HUES48 (cell line): Measurements from ENCODE around the gene ZNF629.

ENCODE experiments used
- H3K27ac ChIP-seq: one replicate; pipeline ENCODE4 v1.7.0; 2013; ENCODE audit warnings: low read depth, low read length, inconsistent platforms
- H3K27me3 ChIP-seq: 2 replicates; pipeline ENCODE4 v1.6.1; 2013; ENCODE audit warnings: mild to moderate bottlenecking, low read length; ENCODE audit not compliant: control insufficient read depth, insufficient read depth
- H3K36me3 ChIP-seq: 2 replicates; pipeline ENCODE4 v1.6.1; 2013; ENCODE audit warnings: low read length; ENCODE audit not compliant: control insufficient read depth, insufficient read depth
- H3K4me1 ChIP-seq: 2 replicates; pipeline ENCODE4 v1.6.1; 2013; ENCODE audit warnings: mild to moderate bottlenecking, low read length; ENCODE audit not compliant: control insufficient read depth, insufficient read depth
- H3K4me3 ChIP-seq: 2 replicates; pipeline ENCODE4 v1.5.1; 2013; ENCODE audit warnings: mild to moderate bottlenecking, low read depth, low read length
- H3K9ac ChIP-seq: 2 replicates; pipeline ENCODE4 v1.6.1; 2013; ENCODE audit warnings: mild to moderate bottlenecking, low read depth, low read length, moderate library complexity
- H3K9me3 ChIP-seq: 2 replicates; pipeline ENCODE4 v1.6.1; 2013; ENCODE audit warnings: low read length; ENCODE audit not compliant: control insufficient read depth, insufficient read depth

ZNF629 gene

DNA sequence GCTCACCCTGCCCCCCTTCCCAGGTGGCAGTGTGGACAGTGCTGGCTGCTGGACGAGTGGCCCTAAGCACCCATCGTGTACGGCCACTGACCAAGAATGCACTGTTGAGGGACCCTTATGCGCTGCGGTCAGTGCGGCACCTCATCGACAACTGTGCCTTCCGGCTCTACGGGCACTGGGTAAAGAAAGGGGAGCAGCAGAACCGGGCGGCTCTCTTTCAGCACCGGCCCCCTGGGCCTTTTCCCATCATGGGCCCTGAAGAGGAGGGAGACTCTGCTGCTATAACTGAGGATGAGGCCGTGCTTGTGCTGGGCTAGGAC lies 30.3 kb downstream of the ZNF629 start:
- Histone ChIP-seq H3K4me3 (no peak overlapping the region), H3K36me3 (peaks cover 57% of the 10 kb centered on the region), H3K27ac (no peak overlapping the region), H3K4me1 (no peaks in the 10 kb centered on the region; the same call in 1 of the 2 replicates), H3K27me3 (no peaks in the 10 kb centered on the region), H3K9ac (no peak overlapping the region), H3K9me3 (no peaks in the 10 kb centered on the region)

DNA sequence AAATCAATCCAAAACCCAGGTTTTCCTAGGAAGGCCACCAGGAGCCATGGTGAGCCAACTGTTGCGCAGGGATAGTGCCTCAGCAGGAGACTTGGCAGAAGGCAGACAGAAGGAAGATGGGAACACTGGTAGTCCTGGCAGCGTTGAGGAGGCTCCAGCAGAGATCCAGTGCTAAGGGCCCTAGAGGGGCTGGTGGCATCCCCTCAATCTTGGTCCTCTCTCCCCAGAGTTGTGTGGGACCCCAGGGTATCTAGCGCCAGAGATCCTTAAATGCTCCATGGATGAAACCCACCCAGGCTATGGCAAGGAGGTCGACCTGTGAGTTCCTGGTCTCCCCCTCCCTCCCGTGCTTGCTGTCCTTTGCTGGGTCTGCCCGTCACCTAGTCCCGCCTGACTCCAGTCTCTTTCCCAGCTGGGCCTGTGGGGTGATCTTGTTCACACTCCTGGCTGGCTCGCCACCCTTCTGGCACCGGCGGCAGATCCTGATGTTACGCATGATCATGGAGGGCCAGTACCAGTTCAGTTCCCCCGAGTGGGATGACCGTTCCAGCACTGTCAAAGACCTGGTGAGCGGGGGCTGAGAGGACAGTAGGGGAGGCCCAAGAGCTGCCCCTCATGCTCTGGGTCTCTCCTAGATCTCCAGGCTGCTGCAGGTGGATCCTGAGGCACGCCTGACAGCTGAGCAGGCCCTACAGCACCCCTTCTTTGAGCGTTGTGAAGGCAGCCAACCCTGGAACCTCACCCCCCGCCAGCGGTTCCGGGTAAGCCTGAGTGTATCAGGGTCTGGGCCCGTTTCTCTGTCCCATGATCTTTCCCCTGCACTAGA lies 30.8 kb downstream of the ZNF629 start:
- H3K27ac ChIP-seq, result no peak overlapping the region
- no peak overlapping the region for H3K9ac ChIP-seq
- H3K4me3 ChIP-seq, result no peak overlapping the region
- H3K27me3 ChIP-seq, result no peaks in the 10 kb centered on the region
- no peaks in the 10 kb centered on the region for H3K9me3 ChIP-seq
- no peaks in the 10 kb centered on the region; the same call in 1 of the 2 replicates for H3K4me1 ChIP-seq
- peaks cover 62% of the 10 kb centered on the region for H3K36me3 ChIP-seq

DNA sequence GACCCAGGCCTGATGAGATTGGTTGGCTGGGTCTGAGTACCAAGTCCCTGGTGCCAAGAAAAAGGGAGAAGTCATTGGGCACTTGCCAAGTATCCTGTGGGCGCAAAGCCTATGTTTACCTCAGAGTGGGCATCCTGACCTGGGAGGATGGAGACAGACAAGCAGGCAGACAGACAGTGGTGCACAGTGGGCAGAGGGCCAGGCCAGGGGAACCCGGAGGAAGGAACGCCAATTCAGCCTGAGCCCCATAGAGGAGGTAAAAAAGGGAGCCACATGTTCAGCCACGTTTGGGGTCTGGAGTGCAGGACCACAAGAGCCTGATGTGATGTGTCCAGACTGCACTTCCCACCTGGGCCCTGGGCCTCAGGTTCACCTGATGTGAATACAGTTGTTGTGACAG lies 33.4 kb downstream of the ZNF629 start:
- H3K36me3 ChIP-seq, result peaks cover 72% of the 10 kb centered on the region
- H3K27ac ChIP-seq, result no peak overlapping the region
- H3K27me3 ChIP-seq, result no peaks in the 10 kb centered on the region

DNA sequence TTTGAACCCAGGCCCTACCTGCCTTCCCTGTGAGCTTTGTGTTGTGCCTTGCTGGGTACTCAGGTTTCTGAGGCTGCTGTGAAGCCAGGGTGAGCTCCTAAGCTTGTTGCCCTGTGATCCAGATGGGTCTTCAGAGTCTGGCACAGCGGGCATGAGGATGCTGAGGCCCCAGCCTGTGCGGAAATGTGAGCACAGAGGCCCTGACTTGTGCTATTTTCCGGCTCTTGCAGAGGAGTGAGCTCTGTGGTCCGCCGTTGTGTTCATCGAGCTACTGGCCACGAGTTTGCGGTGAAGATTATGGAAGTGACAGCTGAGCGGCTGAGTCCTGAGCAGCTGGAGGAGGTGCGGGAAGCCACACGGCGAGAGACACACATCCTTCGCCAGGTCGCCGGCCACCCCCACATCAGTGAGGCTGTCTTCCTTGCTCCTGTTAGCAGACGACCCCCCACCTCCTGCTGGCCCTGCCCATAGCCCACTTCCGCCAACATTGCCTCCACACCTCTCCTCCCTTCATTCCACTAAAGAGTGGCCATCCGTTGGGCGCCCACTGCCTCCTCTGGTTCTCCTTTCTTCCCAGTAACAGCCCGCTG lies 36.0 kb downstream of the ZNF629 start:
- Histone ChIP-seq H3K9ac (no peak overlapping the region), H3K36me3 (peaks cover 54% of the 10 kb centered on the region)

More for the DNA sequence above, 33.4 kb downstream of the ZNF629 start:
- no peaks in the 10 kb centered on the region for H3K9me3 ChIP-seq
- H3K4me1 ChIP-seq, result no peaks in the 10 kb centered on the region
- no peak overlapping the region for H3K9ac ChIP-seq
- H3K4me3 ChIP-seq, result no peak overlapping the region

DNA sequence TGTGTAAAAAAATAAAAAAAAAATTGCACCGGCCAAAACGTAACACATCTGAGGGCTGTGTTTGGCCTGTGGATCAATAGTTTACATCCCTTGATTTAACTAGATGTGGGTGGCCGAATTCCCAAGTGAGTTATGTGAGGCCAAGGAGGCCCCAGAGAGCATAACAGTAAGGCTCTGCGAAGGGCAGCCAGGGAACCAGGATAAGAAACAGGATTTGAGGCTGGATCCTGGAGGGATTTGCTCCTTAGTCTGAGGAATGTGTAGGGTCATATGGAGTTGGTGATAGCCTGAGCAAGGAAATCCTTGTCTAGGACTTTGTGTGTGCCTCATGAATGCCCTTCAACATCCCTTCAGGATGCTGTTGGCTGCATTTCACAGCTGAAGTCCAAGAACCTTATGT lies 36.8 kb downstream of the ZNF629 start:
- Histone ChIP-seq H3K27me3 (no peaks in the 10 kb centered on the region), H3K9me3 (no peaks in the 10 kb centered on the region), H3K27ac (no peak overlapping the region), H3K4me1 (no peaks in the 10 kb centered on the region), H3K9ac (no peak overlapping the region), H3K36me3 (peaks cover 51% of the 10 kb centered on the region), H3K4me3 (no peak overlapping the region)

More for the DNA sequence above, 36.0 kb downstream of the ZNF629 start:
- no peak overlapping the region for H3K4me3 ChIP-seq
- H3K9me3 ChIP-seq, result no peaks in the 10 kb centered on the region
- H3K27me3 ChIP-seq, result no peaks in the 10 kb centered on the region
- no peaks in the 10 kb centered on the region for H3K4me1 ChIP-seq
- no peak overlapping the region for H3K27ac ChIP-seq

DNA sequence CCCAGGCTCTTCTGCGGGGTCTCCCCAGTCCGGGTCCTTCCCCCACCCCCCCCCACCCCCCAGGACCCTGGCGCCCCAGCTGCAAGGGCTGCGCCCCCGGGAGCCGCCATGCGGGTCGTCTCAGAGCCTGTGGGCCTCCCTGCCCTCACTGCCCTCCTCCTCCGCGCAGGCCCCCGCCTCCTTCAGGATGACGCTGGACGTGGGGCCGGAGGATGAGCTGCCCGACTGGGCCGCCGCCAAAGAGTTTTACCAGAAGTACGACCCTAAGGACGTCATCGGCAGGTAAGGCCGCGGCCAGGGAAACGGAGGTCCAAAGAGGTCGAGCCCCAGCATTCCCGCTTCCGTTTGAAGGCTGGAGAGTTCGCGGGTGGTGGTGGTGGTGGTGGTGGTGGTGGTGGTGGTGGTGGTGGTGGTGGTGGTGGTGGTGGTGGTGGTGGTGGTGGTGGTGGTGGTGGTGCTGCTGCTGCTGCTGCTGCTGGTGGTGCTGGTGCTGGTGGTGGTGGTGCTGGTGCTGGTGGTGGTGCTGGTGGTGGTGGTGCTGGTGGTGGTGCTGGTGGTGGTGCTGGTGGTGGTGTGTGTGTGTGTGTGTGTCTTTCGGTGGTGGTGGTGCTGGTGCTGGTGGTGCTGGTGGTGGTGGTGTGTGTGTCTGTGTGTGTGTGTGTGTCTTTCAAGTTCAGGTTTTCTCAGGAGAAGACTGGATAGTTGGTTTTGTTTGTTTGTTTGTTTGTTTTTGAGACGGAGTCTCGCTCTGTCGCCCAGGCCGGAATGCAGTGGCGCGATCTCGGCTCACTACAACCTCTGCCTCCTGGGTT lies 38.2 kb downstream of the ZNF629 start:
- Histone ChIP-seq H3K36me3 (peaks cover 54% of the 10 kb centered on the region), H3K27me3 (no peaks in the 10 kb centered on the region), H3K4me3 (peak overlapping the region; percentile 72), H3K9ac (no peak overlapping the region), H3K9me3 (no peaks in the 10 kb centered on the region), H3K27ac (peak overlapping the region; percentile 80), H3K4me1 (no peaks in the 10 kb centered on the region)

DNA sequence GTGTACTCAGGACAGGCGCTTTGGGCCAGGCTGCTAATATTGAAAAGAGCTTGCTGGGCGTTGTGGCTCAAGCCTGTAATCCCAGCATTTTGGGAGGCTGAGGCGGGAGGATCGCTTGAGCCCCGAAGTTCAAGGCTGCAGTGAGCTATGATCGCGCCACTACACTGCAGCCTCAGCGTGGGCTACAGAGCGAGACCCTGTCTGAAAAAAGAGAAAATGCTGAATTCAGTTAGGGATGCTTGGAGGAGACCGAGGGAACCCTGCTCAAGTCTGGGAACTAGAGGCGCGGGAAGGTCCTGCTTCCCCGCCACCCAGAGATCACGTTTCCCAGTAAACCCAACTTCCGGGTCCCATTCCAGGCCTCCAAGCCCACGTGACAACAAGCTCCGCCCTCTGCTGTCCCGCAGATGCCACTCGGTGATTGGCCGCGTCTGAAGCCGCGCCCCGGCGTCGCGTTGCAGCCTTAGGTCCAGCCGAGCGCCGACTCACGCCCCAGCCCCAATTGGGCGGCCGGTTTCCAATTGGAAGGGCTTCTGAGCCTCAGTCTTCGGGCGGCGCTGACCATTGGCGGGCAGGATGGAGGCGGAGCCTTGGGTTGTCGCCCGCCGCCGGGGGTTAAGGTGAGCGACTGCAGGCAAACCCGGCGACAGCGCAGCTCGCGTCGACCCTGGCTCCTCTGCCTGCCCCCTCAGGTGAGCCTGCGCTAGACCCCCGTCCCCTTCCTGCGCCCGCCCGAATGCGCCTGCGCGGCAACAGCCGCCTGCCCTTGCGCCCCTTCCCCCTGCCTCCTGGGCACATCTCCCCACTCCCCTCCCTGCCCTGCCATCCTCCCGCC lies 39.0 kb downstream of the ZNF629 start, which contains the start of gene PHKG2:
TSS of gene PHKG2 (plus strand) at position 627 of the 835 bp plus-strand sequence. CDS start 396 bp downstream, outside the sequence.
- Histone ChIP-seq H3K36me3 (peaks cover 48% of the 10 kb centered on the region), H3K4me3 (peak within 1 kb of the TSS; percentile 72), H3K27ac (peak within 1 kb of the TSS; percentile 90), H3K9me3 (no peaks in the 10 kb centered on the region), H3K9ac (peak within 1 kb of the TSS; percentile 50), H3K27me3 (no peaks in the 10 kb centered on the region), H3K4me1 (no peaks in the 10 kb centered on the region)

DNA sequence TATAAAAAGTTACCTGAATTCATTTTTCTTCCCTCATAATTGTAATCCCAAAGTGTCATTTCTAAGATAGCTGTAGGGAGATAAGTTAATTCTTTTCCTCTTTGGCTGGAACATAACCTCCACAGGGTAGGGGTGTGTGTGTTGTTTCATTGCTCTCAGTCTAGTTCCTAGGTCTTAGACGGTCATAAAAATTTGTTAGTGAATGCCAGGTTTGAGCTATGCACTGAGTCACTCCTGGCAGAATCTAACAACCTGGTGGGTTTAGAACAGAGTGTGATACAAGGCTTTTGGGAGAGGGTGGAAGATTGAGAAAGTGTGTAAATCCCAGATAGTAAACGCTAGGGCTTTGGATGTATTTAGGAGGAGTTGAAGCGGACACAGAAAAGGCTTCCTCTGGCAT lies 39.7 kb downstream of the ZNF629 start:
- H3K9ac ChIP-seq, result 0 out of 2 replicates have a peak overlapping the region, but pooled peaks have one; percentile 50

DNA sequence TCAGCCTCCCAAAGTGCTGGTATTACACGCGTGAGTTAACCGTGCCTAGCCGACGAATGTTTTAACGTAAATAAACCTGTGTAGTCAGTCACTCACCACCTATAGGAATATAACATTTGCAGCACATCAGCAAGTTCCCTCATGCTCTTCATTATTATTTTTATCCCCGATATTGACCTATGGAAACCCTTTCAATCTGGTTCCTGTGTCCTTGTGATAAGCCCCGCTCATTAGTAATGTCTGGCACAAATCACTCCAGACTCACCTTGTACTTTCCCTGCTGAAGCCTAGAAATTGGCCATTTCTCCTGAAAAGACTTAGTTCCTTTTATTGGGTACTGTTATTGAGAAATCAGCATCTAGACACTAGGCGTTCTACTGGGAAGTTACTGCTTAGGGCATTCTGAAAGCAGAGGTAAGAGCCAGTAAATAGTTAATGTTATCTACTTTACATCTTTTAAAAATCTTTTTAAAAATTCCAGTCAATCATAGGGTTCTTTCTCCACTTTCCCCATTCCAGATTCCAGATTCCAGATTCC lies 40.3 kb downstream of the ZNF629 start:
- Histone ChIP-seq H3K9ac (no peak overlapping the region), H3K27me3 (no peaks in the 10 kb centered on the region), H3K4me3 (no peak overlapping the region), H3K27ac (no peak overlapping the region), H3K9me3 (no peaks in the 10 kb centered on the region), H3K36me3 (peaks cover 46% of the 10 kb centered on the region), H3K4me1 (no peaks in the 10 kb centered on the region)

More for the DNA sequence above, 39.7 kb downstream of the ZNF629 start:
- no peaks in the 10 kb centered on the region for H3K27me3 ChIP-seq
- H3K9me3 ChIP-seq, result no peaks in the 10 kb centered on the region
- H3K4me1 ChIP-seq, result no peaks in the 10 kb centered on the region
- H3K27ac ChIP-seq, result peak overlapping the region; percentile 90
- H3K36me3 ChIP-seq, result peaks cover 43% of the 10 kb centered on the region
- peak overlapping the region; percentile 63 for H3K4me3 ChIP-seq

DNA sequence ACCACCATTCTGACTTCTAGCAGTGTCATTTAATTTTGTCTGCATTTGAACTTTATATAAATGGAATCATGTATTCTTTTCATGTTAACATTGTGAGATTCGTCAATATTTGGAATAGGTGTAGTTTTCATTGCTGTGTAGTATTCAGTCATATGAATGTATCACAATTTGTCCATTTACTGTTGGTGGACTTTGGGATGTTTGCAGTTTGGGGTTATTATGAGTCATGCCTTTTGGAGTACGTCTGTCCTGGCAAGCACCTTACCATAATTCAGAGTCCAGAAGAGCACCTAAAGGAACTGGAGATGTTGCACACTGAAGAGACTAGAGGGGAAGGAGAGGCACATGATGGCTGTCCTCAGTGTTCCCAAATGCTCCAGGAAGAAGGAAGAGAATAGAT lies 41.9 kb downstream of the ZNF629 start:
- no peaks in the 10 kb centered on the region for H3K27me3 ChIP-seq
- H3K9ac ChIP-seq, result no peak overlapping the region
- no peaks in the 10 kb centered on the region for H3K9me3 ChIP-seq
- no peak overlapping the region for H3K27ac ChIP-seq
- H3K4me3 ChIP-seq, result no peak overlapping the region
- H3K36me3 ChIP-seq, result peaks cover 35% of the 10 kb centered on the region
- peaks cover 6% of the 10 kb centered on the region for H3K4me1 ChIP-seq
